ENCODE data around the gene TTC28.
"Not testable (repeated sequence)": the region's sequence is repeated elsewhere in the genome, so short reads cannot be mapped to it uniquely, and the experiment has no call there.

Gene TTC28

GRCh38 chr22:28674121-28674563, 5.5 kb downstream of the TTC28 start:
- DNase-seq = no peak

GRCh38 chr22:28670756-28671155, 8.9 kb downstream of the TTC28 start:
- DNase-seq = no peak

- DNase-seq = no peak
Observed at GRCh38 chr22:28670161-28670560, 9.5 kb downstream of the TTC28 start.

GRCh38 chr22:28669387-28669786, 10.3 kb downstream of the TTC28 start:
- no peak for DNase-seq

- DNase-seq = not testable (repeated sequence)
Observed at GRCh38 chr22:28663569-28663942, 16.1 kb downstream of the TTC28 start.

- no peak for DNase-seq
Observed at GRCh38 chr22:28658448-28658847, 21.2 kb downstream of the TTC28 start.

GRCh38 chr22:28656181-28656580, 23.5 kb downstream of the TTC28 start:
- DNase-seq = no peak

- DNase-seq = no peak
Observed at GRCh38 chr22:28650463-28650862, 29.2 kb downstream of the TTC28 start.

- DNase-seq = no peak
Observed at GRCh38 chr22:28648792-28649191, 30.8 kb downstream of the TTC28 start.

- DNase-seq = no peak
Observed at GRCh38 chr22:28647216-28647615, 32.4 kb downstream of the TTC28 start.

GRCh38 chr22:28639321-28639720, 40.3 kb downstream of the TTC28 start:
- DNase-seq = no peak

GRCh38 chr22:28637225-28637624, 42.4 kb downstream of the TTC28 start:
- no peak for DNase-seq

- no peak for DNase-seq
Observed at GRCh38 chr22:28630177-28630574, 49.5 kb downstream of the TTC28 start.

GRCh38 chr22:28629420-28630176, 50.0 kb downstream of the TTC28 start:
- no peak for DNase-seq

- no peak for DNase-seq
Observed at GRCh38 chr22:28628766-28629165, 50.9 kb downstream of the TTC28 start.

- no peak for DNase-seq
Observed at GRCh38 chr22:28627791-28628190, 51.8 kb downstream of the TTC28 start.

- DNase-seq = no peak
Observed at GRCh38 chr22:28620244-28620922, 59.3 kb downstream of the TTC28 start.

GRCh38 chr22:28619236-28619635, 60.4 kb downstream of the TTC28 start:
- no peak for DNase-seq

GRCh38 chr22:28615423-28615822, 64.2 kb downstream of the TTC28 start:
- not testable (repeated sequence) for DNase-seq

GRCh38 chr22:28609921-28610320, 69.7 kb downstream of the TTC28 start:
- DNase-seq = no peak

- no peak for DNase-seq
Observed at GRCh38 chr22:28608546-28608945, 71.1 kb downstream of the TTC28 start.

- DNase-seq = no peak
Observed at GRCh38 chr22:28607795-28608194, 71.8 kb downstream of the TTC28 start.

- no peak for DNase-seq
Observed at GRCh38 chr22:28604966-28605761, 74.5 kb downstream of the TTC28 start.

GRCh38 chr22:28601915-28602314, 77.7 kb downstream of the TTC28 start:
- DNase-seq = no peak
